Duodenal mucosa (tissue), 2 donors: ENCODE data around the gene SCYGR6.
A peak's percentile ranks its signal among the peaks of the same experiment; 100 is the strongest.
"Not testable (repeated sequence)": the region's sequence is repeated elsewhere in the genome, so short reads cannot be mapped to it uniquely, and the experiment has no call there.

Experiments used
- H3K27ac ChIP-seq: one replicate; pipeline ENCODE4 v1.7.0; 2013; ENCODE audit warnings: low read depth, low read length
- H3K27me3 ChIP-seq, 2 donors: one replicate each; pipeline ENCODE4 v1.7.0; 2013; ENCODE audit warnings: low read length in 2 of 2, control low read depth in 1 of 2; ENCODE audit not compliant: insufficient read depth in 2 of 2, control insufficient read depth in 1 of 2
- H3K36me3 ChIP-seq, 2 donors: one replicate each; pipeline ENCODE4 v1.7.0; 2013; ENCODE audit warnings: low read length in 2 of 2, control low read depth in 1 of 2; ENCODE audit not compliant: insufficient read depth in 2 of 2, control insufficient read depth in 1 of 2
- H3K4me1 ChIP-seq, 2 donors: one replicate each; pipeline ENCODE4 v1.7.0; 2013; ENCODE audit warnings: low read length in 2 of 2, control low read depth in 1 of 2; ENCODE audit not compliant: insufficient read depth in 2 of 2, control insufficient read depth in 1 of 2
- H3K4me3 ChIP-seq, 2 donors: one replicate each; pipeline ENCODE4 v1.7.0; 2013; ENCODE audit warnings: low read length in 2 of 2, low read depth in 1 of 2
- H3K9ac ChIP-seq, 2 donors: one replicate each; pipeline ENCODE4 v1.7.0; 2013; ENCODE audit warnings: low read length in 2 of 2, low read depth in 1 of 2
- H3K9me3 ChIP-seq, 2 donors: one replicate each; pipeline ENCODE4 v1.7.0; 2013; ENCODE audit warnings: low read length in 2 of 2, control low read depth in 1 of 2; ENCODE audit not compliant: control insufficient read depth in 1 of 2

SCYGR6 gene

DNA sequence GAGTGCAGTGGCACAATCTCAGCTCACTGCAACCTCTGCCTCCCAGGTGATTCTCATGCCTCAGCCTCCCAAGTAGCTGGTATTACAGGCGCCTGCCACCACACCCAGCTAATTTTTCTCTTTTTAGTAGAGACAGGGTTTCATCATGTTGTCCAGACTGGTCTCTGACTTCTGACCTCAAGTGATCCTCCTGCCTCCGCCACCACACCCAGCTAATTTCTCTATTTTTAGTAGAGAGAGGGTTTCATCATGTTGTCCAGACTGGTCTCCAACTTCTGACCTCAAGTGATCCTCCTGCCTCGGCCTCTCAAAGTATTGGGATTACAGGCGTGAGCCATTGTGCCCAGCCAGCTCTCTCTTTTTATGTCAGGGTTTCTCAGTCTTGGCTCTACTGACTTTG lies 31.7 kb upstream of the SCYGR6 start:
- not testable (repeated sequence) for H3K27ac ChIP-seq, H3K27me3 ChIP-seq, H3K4me3 ChIP-seq, H3K36me3 ChIP-seq, H3K9me3 ChIP-seq, H3K9ac ChIP-seq
- H3K4me1 ChIP-seq: peaks cover 12 to 13% of the 10 kb centered on the region in 2 donors

DNA sequence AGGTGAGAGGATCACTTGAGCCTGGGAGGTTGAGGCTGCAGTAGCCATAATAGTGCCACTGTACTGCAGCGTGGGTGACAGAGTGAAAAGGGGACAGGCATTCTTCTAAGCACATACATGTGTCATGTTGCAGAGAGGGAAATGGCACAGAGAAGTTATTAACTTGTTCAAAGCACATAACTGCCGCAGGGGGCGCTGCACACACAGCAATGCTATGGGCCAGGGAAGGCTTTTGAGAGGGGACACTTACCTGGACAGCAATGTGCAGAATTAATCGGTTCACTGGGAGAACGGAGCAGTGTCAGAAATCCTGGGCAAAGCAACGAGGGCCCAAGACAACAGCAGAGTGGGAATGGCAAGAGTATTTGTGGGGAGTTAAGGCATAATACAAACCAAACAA lies 23.5 kb upstream of the SCYGR6 start:
- Histone ChIP-seq H3K4me1 (no peaks in the 10 kb centered on the region), H3K4me3 (no peak overlapping the region), H3K27ac (no peak overlapping the region), H3K9ac (no peak overlapping the region), H3K27me3 (no peaks in the 10 kb centered on the region), H3K9me3 (no peaks in the 10 kb centered on the region), H3K36me3 (no peaks in the 10 kb centered on the region)

GRCh38 chr2:227745594-227745993 lies 21.0 kb upstream of the SCYGR6 start, which contains the start of gene SCYGR8:
SCYGR8 (plus strand) TSS chr2:227745894; CDS start chr2:227745894, 0 bp downstream.
- Histone ChIP-seq H3K9me3 (no peaks in the 10 kb centered on the region), H3K36me3 (no peaks in the 10 kb centered on the region), H3K27me3 (no peaks in the 10 kb centered on the region), H3K27ac (no peak within 1 kb of the TSS), H3K4me3 (no peak within 1 kb of the TSS), H3K9ac (no peak within 1 kb of the TSS), H3K4me1 (no peaks in the 10 kb centered on the region)

DNA sequence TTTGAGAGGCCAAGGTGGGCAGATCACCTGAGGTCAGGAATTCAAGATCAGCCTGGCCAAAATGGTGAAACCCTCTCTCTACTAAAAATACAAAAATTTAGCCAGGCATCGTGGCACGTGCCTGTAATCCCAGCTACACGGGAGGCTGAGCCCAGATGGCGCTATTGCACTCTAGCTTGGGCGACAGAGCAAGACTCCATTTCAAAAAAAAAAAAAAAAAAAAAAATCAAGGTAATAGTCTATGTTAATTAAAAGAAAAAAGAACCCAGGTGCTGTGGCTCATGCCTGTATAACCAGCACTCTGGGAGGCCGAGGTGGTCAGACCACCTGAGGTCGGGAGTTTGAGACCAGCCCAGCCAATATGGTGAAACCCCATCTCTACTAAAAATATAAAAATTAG lies 16.1 kb upstream of the SCYGR6 start:
- H3K36me3 ChIP-seq, H3K4me1 ChIP-seq, H3K9ac ChIP-seq, H3K27me3 ChIP-seq, H3K4me3 ChIP-seq, H3K9me3 ChIP-seq, H3K27ac ChIP-seq: not testable (repeated sequence)

GRCh38 chr2:227739351-227739750 lies 14.8 kb upstream of the SCYGR6 start:
- H3K4me1 ChIP-seq: no peaks in the 10 kb centered on the region
- no peaks in the 10 kb centered on the region for H3K27me3 ChIP-seq
- no peak overlapping the region for H3K9ac ChIP-seq
- H3K4me3 ChIP-seq: no peak overlapping the region
- no peak overlapping the region for H3K27ac ChIP-seq
- H3K9me3 ChIP-seq: no peaks in the 10 kb centered on the region
- H3K36me3 ChIP-seq: no peaks in the 10 kb centered on the region

DNA sequence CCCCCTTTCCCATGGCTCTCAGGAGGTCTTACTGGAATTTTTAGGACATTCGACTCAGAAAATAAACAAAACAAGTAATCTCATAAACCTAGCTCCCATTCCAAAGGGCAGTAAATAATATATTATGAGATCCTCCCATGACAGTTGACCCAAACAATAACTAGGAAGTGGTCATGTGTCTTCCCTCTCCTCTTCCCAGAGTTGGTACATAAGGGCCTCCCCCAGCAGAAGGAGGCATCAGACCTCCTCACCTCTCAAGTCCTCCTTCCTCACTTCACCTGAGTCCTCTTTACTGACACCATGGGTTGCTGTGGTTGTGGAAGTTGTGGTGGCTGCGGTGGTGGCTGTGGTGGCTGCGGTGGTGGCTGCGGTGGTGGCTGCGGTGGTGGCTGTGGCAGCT lies 3.5 kb upstream of the SCYGR6 start, which contains the start of gene SCYGR7:
SCYGR7 (plus strand) TSS at position 301 of the 400 bp plus-strand sequence; CDS start at position 301, 0 bp downstream.
- Histone ChIP-seq H3K27me3 (no peaks in the 10 kb centered on the region), H3K9me3 (no peaks in the 10 kb centered on the region), H3K9ac (no peak within 1 kb of the TSS), H3K4me1 (no peaks in the 10 kb centered on the region), H3K27ac (no peak within 1 kb of the TSS), H3K4me3 (no peak within 1 kb of the TSS), H3K36me3 (no peaks in the 10 kb centered on the region)

DNA sequence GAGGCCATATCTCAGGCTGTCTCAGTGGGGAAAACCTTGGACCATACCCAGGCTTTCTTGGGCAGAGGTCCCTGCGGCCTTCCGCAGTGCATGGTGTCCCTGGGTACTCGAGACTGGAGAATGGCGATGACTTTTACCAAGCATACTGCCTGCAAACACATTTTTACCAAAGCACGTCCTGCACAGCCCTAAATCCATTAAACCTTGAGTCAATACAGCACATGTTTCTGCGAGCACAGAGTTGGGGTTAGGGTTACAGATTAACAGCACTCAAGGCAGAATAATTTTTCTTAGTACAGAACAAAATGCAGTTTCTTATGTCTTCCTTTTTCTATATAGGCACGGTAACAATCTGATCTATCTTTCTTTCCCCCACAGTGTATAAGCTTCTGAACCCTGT lies 1.7 kb downstream of the SCYGR6 start:
- not testable (repeated sequence) for H3K27me3 ChIP-seq, H3K9ac ChIP-seq, H3K36me3 ChIP-seq, H3K27ac ChIP-seq, H3K4me1 ChIP-seq, H3K4me3 ChIP-seq, H3K9me3 ChIP-seq

- Histone ChIP-seq H3K9me3 (no peaks in the 10 kb centered on the region), H3K27ac (no peak overlapping the region), H3K27me3 (no peaks in the 10 kb centered on the region), H3K4me1 (no peaks in the 10 kb centered on the region), H3K4me3 (no peak overlapping the region), H3K9ac (no peak overlapping the region), H3K36me3 (no peaks in the 10 kb centered on the region)
Measured at GRCh38 chr2:227720680-227721079, 3.9 kb downstream of the SCYGR6 start.

DNA sequence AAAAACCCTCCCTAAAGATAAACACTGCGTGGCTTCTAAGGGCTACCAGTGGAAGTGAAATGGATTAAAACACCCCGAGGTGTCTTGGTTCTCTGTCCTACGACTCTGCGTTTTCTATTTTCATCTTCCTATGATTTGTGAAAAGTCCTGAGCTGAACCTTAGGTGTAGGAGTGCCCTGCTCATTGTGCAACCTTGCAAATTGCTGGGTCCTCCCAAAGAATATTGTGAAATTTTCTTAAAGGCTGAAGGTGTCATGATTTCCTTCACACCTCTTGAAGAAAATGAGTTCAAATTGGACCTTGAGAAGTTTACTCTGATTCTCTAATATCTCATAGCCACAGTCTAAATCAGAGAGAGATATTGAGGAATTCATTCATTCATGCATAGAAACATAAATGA lies 4.9 kb downstream of the SCYGR6 start:
- Histone ChIP-seq H3K27me3 (no peaks in the 10 kb centered on the region), H3K27ac (no peak overlapping the region), H3K4me3 (no peak overlapping the region), H3K4me1 (no peaks in the 10 kb centered on the region), H3K9me3 (no peaks in the 10 kb centered on the region), H3K9ac (no peak overlapping the region), H3K36me3 (no peaks in the 10 kb centered on the region)

- H3K9ac ChIP-seq: peak within 1 kb of the TSS; percentile 50 to 71
- H3K27ac ChIP-seq: no peak within 1 kb of the TSS
- H3K9me3 ChIP-seq: no peaks in the 10 kb centered on the region
Measured at GRCh38 chr2:227717687-227718567, 6.6 kb downstream of the SCYGR6 start, which contains the start of gene SLC19A3. SLC19A3 (minus strand) TSS chr2:227718028; CDS start chr2:227702318, 15,710 bp downstream.

More at GRCh38 chr2:227717687-227718567, 6.6 kb downstream of the SCYGR6 start, which contains the start of gene SLC19A3:
- peak within 1 kb of the TSS; percentile 72 to 76 for H3K4me3 ChIP-seq
- H3K27me3 ChIP-seq: no peaks in the 10 kb centered on the region
- peaks cover 0 to 8% of the 10 kb centered on the region in 2 donors for H3K4me1 ChIP-seq
- no peaks in the 10 kb centered on the region for H3K36me3 ChIP-seq
